GM23338 (cell line): ENCODE results near the gene ECE1.

ENCODE experiments used
- CREB1 ChIP-seq: fragments of 250-450 bp; sonication (Bioruptor Pico); IDR thresholded peaks from 2 replicates; pipeline ENCODE4 v1.5.0; 2020; ENCODE audit warnings: low read depth, mild to moderate bottlenecking, moderate library complexity
- EZH2 ChIP-seq: fragments of 200-600 bp; sonication (generic); IDR thresholded peaks from one replicate; pipeline ENCODE4 v1.8.0; 2017; ENCODE audit warnings: antibody characterized with exemption, mild to moderate bottlenecking, low read depth; ENCODE audit not compliant: unreplicated experiment
- EZH2phosphoT487 ChIP-seq: fragments of 200-600 bp; sonication (generic); IDR thresholded peaks from one replicate; pipeline ENCODE4 v1.8.1; 2018; ENCODE audit warnings: antibody characterized with exemption; ENCODE audit not compliant: unreplicated experiment
- JUNB ChIP-seq: IDR thresholded peaks from one replicate; pipeline ENCODE4 v1.6.1; 2016; ENCODE audit warnings: antibody characterized with exemption; ENCODE audit not compliant: unreplicated experiment
- POLR2AphosphoS5 ChIP-seq: IDR thresholded peaks from 2 replicates; pipeline ENCODE4 v1.6.1; 2016; ENCODE audit warnings: antibody characterized with exemption, low read depth
- REST ChIP-seq: IDR thresholded peaks from one replicate; pipeline ENCODE4 v1.6.1; 2018; ENCODE audit warnings: antibody characterized with exemption; ENCODE audit not compliant: unreplicated experiment
- STAT1 ChIP-seq: IDR thresholded peaks from one replicate; pipeline ENCODE4 v1.6.1; 2016; ENCODE audit warnings: antibody characterized with exemption; ENCODE audit not compliant: unreplicated experiment
- TF ChIP-seq, protein P1 (sequence below), 2 experiments: fragments of 200-600 bp in 1 of 2; sonication (generic) in 1 of 2; conservative IDR thresholded peaks; 2 replicates each; pipeline versions ENCODE4 v1.5.1 to v1.6.1; 2016 to 2017; ENCODE audit warnings: antibody characterized with exemption in 2 of 2, low read depth in 2 of 2, mild to moderate bottlenecking in 2 of 2, moderate library complexity in 1 of 2
- TF ChIP-seq, protein P2 (sequence below): fragments of 250-450 bp; sonication (Bioruptor Pico); IDR thresholded peaks from 2 replicates; pipeline ENCODE4 v1.5.0; 2020; ENCODE audit warnings: mild to moderate bottlenecking, moderate library complexity

DNA sequence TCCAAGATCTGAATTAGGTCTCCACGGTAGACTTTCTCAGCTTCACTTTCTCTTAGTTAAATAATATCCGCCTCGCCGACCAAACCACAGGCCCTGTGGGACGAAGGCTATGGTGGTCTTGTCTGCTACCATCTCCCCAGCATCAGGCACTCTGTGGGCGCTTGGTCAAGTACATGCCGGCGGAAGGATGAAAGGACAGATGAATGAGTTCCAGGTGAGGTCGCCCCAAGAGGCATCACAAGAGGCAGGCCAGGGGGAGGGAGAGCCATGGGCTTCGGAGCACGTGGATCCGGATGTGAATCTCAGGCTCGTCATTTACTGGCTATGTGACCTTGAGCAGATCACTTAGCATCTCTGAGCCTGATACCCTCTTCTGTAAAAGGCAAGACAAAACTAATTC lies 33.5 kb downstream of the ECE1 start:
- TF ChIP-seq CREB1 (CRISPR knock-in tag) = no peak
- TF ChIP-seq, protein P1, sequence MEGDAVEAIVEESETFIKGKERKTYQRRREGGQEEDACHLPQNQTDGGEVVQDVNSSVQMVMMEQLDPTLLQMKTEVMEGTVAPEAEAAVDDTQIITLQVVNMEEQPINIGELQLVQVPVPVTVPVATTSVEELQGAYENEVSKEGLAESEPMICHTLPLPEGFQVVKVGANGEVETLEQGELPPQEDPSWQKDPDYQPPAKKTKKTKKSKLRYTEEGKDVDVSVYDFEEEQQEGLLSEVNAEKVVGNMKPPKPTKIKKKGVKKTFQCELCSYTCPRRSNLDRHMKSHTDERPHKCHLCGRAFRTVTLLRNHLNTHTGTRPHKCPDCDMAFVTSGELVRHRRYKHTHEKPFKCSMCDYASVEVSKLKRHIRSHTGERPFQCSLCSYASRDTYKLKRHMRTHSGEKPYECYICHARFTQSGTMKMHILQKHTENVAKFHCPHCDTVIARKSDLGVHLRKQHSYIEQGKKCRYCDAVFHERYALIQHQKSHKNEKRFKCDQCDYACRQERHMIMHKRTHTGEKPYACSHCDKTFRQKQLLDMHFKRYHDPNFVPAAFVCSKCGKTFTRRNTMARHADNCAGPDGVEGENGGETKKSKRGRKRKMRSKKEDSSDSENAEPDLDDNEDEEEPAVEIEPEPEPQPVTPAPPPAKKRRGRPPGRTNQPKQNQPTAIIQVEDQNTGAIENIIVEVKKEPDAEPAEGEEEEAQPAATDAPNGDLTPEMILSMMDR (conservative IDR thresholded peaks at IDR 0.05; ENCODE audit: low read depth in 2 of 2) = no peak
- TF ChIP-seq POLR2AphosphoS5 = no peak
- TF ChIP-seq EZH2 = no peak
- TF ChIP-seq STAT1 = no peak
- no peak for TF ChIP-seq EZH2phosphoT487
- no peak for TF ChIP-seq JUNB
- TF ChIP-seq, protein P2, sequence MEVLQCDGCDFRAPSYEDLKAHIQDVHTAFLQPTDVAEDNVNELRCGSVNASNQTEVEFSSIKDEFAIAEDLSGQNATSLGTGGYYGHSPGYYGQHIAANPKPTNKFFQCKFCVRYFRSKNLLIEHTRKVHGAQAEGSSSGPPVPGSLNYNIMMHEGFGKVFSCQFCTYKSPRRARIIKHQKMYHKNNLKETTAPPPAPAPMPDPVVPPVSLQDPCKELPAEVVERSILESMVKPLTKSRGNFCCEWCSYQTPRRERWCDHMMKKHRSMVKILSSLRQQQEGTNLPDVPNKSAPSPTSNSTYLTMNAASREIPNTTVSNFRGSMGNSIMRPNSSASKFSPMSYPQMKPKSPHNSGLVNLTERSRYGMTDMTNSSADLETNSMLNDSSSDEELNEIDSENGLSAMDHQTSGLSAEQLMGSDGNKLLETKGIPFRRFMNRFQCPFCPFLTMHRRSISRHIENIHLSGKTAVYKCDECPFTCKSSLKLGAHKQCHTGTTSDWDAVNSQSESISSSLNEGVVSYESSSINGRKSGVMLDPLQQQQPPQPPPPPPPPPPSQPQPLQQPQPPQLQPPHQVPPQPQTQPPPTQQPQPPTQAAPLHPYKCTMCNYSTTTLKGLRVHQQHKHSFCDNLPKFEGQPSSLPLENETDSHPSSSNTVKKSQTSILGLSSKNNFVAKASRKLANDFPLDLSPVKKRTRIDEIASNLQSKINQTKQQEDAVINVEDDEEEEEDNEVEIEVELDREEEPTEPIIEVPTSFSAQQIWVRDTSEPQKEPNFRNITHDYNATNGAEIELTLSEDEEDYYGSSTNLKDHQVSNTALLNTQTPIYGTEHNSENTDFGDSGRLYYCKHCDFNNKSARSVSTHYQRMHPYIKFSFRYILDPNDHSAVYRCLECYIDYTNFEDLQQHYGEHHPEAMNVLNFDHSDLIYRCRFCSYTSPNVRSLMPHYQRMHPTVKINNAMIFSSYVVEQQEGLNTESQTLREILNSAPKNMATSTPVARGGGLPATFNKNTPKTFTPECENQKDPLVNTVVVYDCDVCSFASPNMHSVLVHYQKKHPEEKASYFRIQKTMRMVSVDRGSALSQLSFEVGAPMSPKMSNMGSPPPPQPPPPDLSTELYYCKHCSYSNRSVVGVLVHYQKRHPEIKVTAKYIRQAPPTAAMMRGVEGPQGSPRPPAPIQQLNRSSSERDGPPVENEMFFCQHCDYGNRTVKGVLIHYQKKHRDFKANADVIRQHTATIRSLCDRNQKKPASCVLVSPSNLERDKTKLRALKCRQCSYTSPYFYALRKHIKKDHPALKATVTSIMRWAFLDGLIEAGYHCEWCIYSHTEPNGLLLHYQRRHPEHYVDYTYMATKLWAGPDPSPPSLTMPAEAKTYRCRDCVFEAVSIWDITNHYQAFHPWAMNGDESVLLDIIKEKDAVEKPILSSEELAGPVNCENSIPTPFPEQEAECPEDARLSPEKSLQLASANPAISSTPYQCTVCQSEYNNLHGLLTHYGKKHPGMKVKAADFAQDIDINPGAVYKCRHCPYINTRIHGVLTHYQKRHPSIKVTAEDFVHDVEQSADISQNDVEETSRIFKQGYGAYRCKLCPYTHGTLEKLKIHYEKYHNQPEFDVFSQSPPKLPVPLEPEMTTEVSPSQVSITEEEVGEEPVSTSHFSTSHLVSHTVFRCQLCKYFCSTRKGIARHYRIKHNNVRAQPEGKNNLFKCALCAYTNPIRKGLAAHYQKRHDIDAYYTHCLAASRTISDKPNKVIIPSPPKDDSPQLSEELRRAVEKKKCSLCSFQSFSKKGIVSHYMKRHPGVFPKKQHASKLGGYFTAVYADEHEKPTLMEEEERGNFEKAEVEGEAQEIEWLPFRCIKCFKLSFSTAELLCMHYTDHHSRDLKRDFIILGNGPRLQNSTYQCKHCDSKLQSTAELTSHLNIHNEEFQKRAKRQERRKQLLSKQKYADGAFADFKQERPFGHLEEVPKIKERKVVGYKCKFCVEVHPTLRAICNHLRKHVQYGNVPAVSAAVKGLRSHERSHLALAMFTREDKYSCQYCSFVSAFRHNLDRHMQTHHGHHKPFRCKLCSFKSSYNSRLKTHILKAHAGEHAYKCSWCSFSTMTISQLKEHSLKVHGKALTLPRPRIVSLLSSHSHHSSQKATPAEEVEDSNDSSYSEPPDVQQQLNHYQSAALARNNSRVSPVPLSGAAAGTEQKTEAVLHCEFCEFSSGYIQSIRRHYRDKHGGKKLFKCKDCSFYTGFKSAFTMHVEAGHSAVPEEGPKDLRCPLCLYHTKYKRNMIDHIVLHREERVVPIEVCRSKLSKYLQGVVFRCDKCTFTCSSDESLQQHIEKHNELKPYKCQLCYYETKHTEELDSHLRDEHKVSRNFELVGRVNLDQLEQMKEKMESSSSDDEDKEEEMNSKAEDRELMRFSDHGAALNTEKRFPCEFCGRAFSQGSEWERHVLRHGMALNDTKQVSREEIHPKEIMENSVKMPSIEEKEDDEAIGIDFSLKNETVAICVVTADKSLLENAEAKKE (CRISPR knock-in tag) = no peak
- TF ChIP-seq REST = no peak
